SK-N-SH (cell line): ENCODE data around the gene FBXL7. TPM values are rescaled to one million over a fixed set of nuclear protein-coding genes. Genes with fewer than 3 reads are reported as not detected.

Source experiments
- CTCF ChIA-PET: fragments of 300-600, 350-600 bp; formaldehyde crosslinking; extraction: SDS; loops from one replicate; lab custom pipeline; 2021; lab: Yijun Ruan, JAX
- POLR2A ChIA-PET: fragments of 350-600 bp; sonication (Branson Sonifier 250); formaldehyde crosslinking; extraction: SDS; loops from one replicate; lab custom pipeline; 2020; ENCODE audit warnings: antibody characterized with exemption, inconsistent platforms; lab: Yijun Ruan, JAX
- DNase-seq: peaks from one replicate; pipeline ENCODE4 v3.0.0; 2012
- H2AFZ ChIP-seq: fragments of 200-600 bp; sonication (generic); 2 replicates; pipeline ENCODE4 v1.8.1; 2016; ENCODE audit warnings: antibody characterized with exemption, mild to moderate bottlenecking, low read depth
- H3F3A ChIP-seq: fragments of 200-600 bp; sonication (generic); replicated peaks from 2 replicates; pipeline ENCODE3; 2016; ENCODE audit warnings: antibody characterized with exemption, mild to moderate bottlenecking; ENCODE audit not compliant: insufficient read depth
- H3K27ac ChIP-seq, 2 experiments: fragments of 200-500 bp in 1 of 2; fragments of 200-600 bp in 1 of 2; sonication (Bioruptor generic) in 1 of 2; sonication (generic), shearing (Covaris generic) in 1 of 2; 2 replicates each; pipeline versions ENCODE4 v1.5.1 to v1.6.1; 2014 to 2016; ENCODE audit warnings: low read depth in 2 of 2, inconsistent platforms in 1 of 2, low read length in 1 of 2, mild to moderate bottlenecking in 1 of 2, mixed read lengths in 1 of 2
- H3K27me3 ChIP-seq: fragments of 200-600 bp; sonication (generic), shearing (Covaris generic); 2 replicates; pipeline ENCODE4 v1.6.1; 2016; ENCODE audit warnings: mixed run types; ENCODE audit not compliant: insufficient read depth
- H3K36me3 ChIP-seq, 2 experiments: fragments of 200-500 bp in 1 of 2; fragments of 200-600 bp in 1 of 2; sonication (Bioruptor generic) in 1 of 2; sonication (generic) in 1 of 2; replicated peaks in 1 of 2; 2 replicates each; pipeline versions ENCODE3 to v1.5.1; 2014 to 2016; ENCODE audit warnings: low read length in 1 of 2, mild to moderate bottlenecking in 1 of 2; ENCODE audit not compliant: insufficient read depth in 2 of 2, control insufficient read depth in 1 of 2
- H3K4me1 ChIP-seq, 2 experiments: fragments of 200-500 bp in 1 of 2; fragments of 200-600 bp in 1 of 2; sonication (Bioruptor generic) in 1 of 2; sonication (generic), shearing (Covaris generic) in 1 of 2; 2 replicates each; pipeline versions ENCODE4 v1.5.1 to v1.6.1; 2014 to 2016; ENCODE audit warnings: low read depth in 1 of 2, low read length in 1 of 2, mixed run types in 1 of 2; ENCODE audit not compliant: insufficient read depth in 2 of 2, control insufficient read depth in 1 of 2
- H3K4me2 ChIP-seq: fragments of 200-600 bp; sonication (generic), shearing (Covaris generic); 2 replicates; pipeline ENCODE4 v1.6.1; 2017; ENCODE audit warnings: mixed run types
- H3K4me3 ChIP-seq, 2 experiments: fragments of 200-500 bp in 1 of 2; fragments of 200-600 bp in 1 of 2; sonication (Bioruptor generic) in 1 of 2; sonication (generic), shearing (Covaris generic) in 1 of 2; 2 replicates each; pipeline versions ENCODE4 v1.5.1 to v1.8.1; 2014 to 2016; ENCODE audit warnings: low read depth in 2 of 2, inconsistent platforms in 1 of 2, low read length in 1 of 2, mild to moderate bottlenecking in 1 of 2, mixed read lengths in 1 of 2, moderate library complexity in 1 of 2
- H3K79me2 ChIP-seq: fragments of 200-600 bp; sonication (generic); 2 replicates; pipeline ENCODE4 v1.8.1; 2017; ENCODE audit warnings: mild to moderate bottlenecking; ENCODE audit not compliant: insufficient read depth
- H3K9ac ChIP-seq: fragments of 200-600 bp; sonication (generic); 2 replicates; pipeline ENCODE4 v1.6.1; 2017; ENCODE audit warnings: mixed run types
- H3K9me2 ChIP-seq: fragments of 200-600 bp; sonication (generic); 2 replicates; pipeline ENCODE4 v1.6.1; 2017; ENCODE audit warnings: mixed run types
- H3K9me3 ChIP-seq: fragments of 200-600 bp; sonication (generic); 2 replicates; pipeline ENCODE4 v1.6.1; 2017; ENCODE audit warnings: mixed run types, mild to moderate bottlenecking, moderate library complexity
- H4K20me1 ChIP-seq: fragments of 200-600 bp; sonication (generic); 2 replicates; pipeline ENCODE4 v1.6.1; 2017; ENCODE audit warnings: mild to moderate bottlenecking, mixed run types; ENCODE audit not compliant: insufficient read depth
- EP300 ChIP-seq, 2 experiments: IDR thresholded peaks; 2 replicates each; pipeline versions ENCODE4 v1.4.0 to v1.6.1; 2012; ENCODE audit warnings: borderline replicate concordance in 1 of 2, low read depth in 1 of 2, low read length in 1 of 2
- GABPA ChIP-seq: IDR thresholded peaks from 2 replicates; pipeline ENCODE4 v1.4.0; 2012; ENCODE audit warnings: low read depth, mild to moderate bottlenecking
- JUND ChIP-seq: IDR thresholded peaks from 2 replicates; pipeline ENCODE4 v1.4.0; 2012
- MXI1 ChIP-seq: IDR thresholded peaks from 2 replicates; pipeline ENCODE4 v1.6.1; 2012; ENCODE audit warnings: mild to moderate bottlenecking, low read depth, low read length, improper control_type of control experiment
- SIN3A ChIP-seq: IDR thresholded peaks from 2 replicates; pipeline ENCODE4 v1.6.1; 2012; ENCODE audit warnings: low read depth, mild to moderate bottlenecking, low read length, moderate library complexity, borderline replicate concordance
- SMC3 ChIP-seq: IDR thresholded peaks from 2 replicates; pipeline ENCODE4 v1.6.1; 2012; ENCODE audit warnings: low read depth, low read length, improper control_type of control experiment
- TAF1 ChIP-seq: IDR thresholded peaks from 2 replicates; pipeline ENCODE4 v1.6.1; 2012; ENCODE audit warnings: low read depth, mild to moderate bottlenecking, low read length, moderate library complexity, borderline replicate concordance
- TEAD4 ChIP-seq: IDR thresholded peaks from 2 replicates; pipeline ENCODE4 v1.4.0; 2012; ENCODE audit warnings: mild to moderate bottlenecking, borderline replicate concordance; ENCODE audit not compliant: insufficient read depth
- WGBS: methylation state at CpG from one replicate; pipeline ENCODE4 v1.1.6; 2017; ENCODE audit warnings: low lambda C conversion rate; 5-methylcytosine and 5-hydroxymethylcytosine counted together
- polyA plus RNA-seq, 3 experiments: library from polyadenylated mRNA; depleted of rRNA; stranded (reverse); fragments of >200 nt; gene quantifications; 2 replicates each; pipeline ENCODE4 v1.2.3, GENCODE V29; 2012
- TF ChIP-seq, protein P1 (sequence below): IDR thresholded peaks from 2 replicates; pipeline ENCODE4 v1.4.0; 2012; ENCODE audit warnings: low read depth, borderline replicate concordance
- TF ChIP-seq, protein P2 (sequence below): IDR thresholded peaks from 2 replicates; pipeline ENCODE4 v1.6.1; 2012; ENCODE audit warnings: mild to moderate bottlenecking, low read depth, low read length, moderate library complexity
- TF ChIP-seq, protein P3 (sequence below): IDR thresholded peaks from 2 replicates; pipeline ENCODE4 v1.4.0; 2012; ENCODE audit warnings: low read depth, borderline replicate concordance
- TF ChIP-seq, protein P4 (sequence below): fragments of 200-600 bp; sonication (generic); IDR thresholded peaks from 2 replicates; pipeline ENCODE4 v1.6.1; 2017; ENCODE audit warnings: antibody characterized with exemption, mild to moderate bottlenecking, moderate library complexity

The FBXL7 gene
- polyA plus RNA-seq, 1 of the 3 experiments (the other 2 are of a cell fraction), result 7.0 TPM

DNA sequence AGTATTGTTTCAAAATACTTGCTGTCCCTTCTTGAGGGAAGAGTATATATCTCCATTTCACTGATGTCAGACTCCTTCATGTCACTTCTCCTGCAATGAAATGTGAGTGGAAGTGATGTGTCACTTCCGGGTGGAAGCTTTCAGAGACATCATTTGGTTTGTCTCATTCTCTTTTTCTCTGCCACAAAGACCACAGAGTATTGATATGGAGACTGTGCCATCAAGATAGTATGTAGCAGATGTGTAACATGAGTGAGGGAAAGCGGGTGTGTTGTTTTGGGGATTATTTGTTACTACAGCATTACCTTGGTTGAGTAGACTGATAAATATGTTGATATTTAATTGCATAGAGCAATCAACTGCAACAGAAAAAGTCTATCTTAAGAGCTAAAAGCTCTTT is 169.8 kb downstream of the FBXL7 start:
- no peak for DNase-seq
- no peak overlapping the region for H3K4me2 ChIP-seq
- H4K20me1 ChIP-seq, result 0 out of 2 replicates have a peak, but pooled peaks cover 3% of the 10 kb centered on the region
- no peaks in the 10 kb centered on the region for H3K9me2 ChIP-seq
- H3K4me1 ChIP-seq, result peaks cover 0 to 3% of the 10 kb centered on the region in 2 experiments; a peak in 2 of 4 replicates
- H3K27me3 ChIP-seq, result no peaks in the 10 kb centered on the region
- no peaks in the 10 kb centered on the region for H3K9me3 ChIP-seq
- H3K9ac ChIP-seq, result no peak overlapping the region
- CTCF ChIA-PET, result interaction anchor here (1.1 kb wide), 1 partner anchor 14 kb away, joined by 3 read pairs; no protein-coding TSS in a partner anchor
- 86% methylated on average over 2 of the region's 2 CpGs for WGBS
- H3K4me3 ChIP-seq, result no peak overlapping the region
- no peaks in the 10 kb centered on the region for H3F3A ChIP-seq
- TF ChIP-seq JUND, result no peak
- TF ChIP-seq TAF1, result no peak
- no peak for TF ChIP-seq SMC3
- POLR2A ChIA-PET, result no interaction called here
- no peak overlapping the region for H2AFZ ChIP-seq
- H3K36me3 ChIP-seq, result no peaks in the 10 kb centered on the region
- peaks cover 34% of the 10 kb centered on the region for H3K79me2 ChIP-seq
- H3K27ac ChIP-seq, result no peak overlapping the region

DNA sequence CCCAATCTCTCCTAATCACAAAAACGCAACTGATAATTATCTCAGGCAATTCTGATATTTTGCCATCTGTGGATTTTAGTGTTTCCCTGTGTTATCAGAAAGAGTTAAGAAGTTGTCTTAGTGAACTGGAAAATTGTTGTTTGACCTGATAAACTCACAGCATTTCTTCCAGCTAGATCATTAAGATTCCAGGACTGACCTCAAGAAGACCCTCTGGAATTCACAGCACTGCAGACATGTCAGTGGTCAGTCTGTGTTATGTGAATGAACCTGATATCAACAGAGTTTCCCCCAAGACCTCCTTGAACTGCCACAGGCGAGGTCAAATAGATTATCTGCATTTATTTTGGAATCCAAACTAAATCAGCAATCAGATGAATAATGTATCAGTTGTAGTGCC is 174.7 kb downstream of the FBXL7 start:
- Histone ChIP-seq H3K4me2 (no peak overlapping the region), H4K20me1 (no peaks in the 10 kb centered on the region), H2AFZ (no peak overlapping the region), H3K9me3 (no peaks in the 10 kb centered on the region), H3F3A (no peaks in the 10 kb centered on the region), H3K9ac (no peak overlapping the region), H3K36me3 (no peaks in the 10 kb centered on the region), H3K27ac (no peak overlapping the region), H3K79me2 (peaks cover 9% of the 10 kb centered on the region; the same call in 1 of the 2 replicates), H3K4me1 (peaks cover 0 to 10% of the 10 kb centered on the region in 2 experiments; a peak in 2 of 4 replicates), H3K27me3 (no peaks in the 10 kb centered on the region), H3K4me3 (no peak overlapping the region), H3K9me2 (no peaks in the 10 kb centered on the region)
- CTCF ChIA-PET, result interaction anchor here (1.2 kb wide), 1 partner anchor 8 kb away, joined by 4 read pairs; no protein-coding TSS in a partner anchor
- no peak for DNase-seq
- no peak for TF ChIP-seq JUND
- TF ChIP-seq EP300 (IDR thresholded peaks at IDR 0.05; ENCODE audit: borderline replicate concordance in 1 of 2, low read depth in 1 of 2, low read length in 1 of 2), result 0 out of 4 replicates have a peak, but pooled peaks of 1 of the 2 experiments have one; percentile 23
- TF ChIP-seq, protein P1, sequence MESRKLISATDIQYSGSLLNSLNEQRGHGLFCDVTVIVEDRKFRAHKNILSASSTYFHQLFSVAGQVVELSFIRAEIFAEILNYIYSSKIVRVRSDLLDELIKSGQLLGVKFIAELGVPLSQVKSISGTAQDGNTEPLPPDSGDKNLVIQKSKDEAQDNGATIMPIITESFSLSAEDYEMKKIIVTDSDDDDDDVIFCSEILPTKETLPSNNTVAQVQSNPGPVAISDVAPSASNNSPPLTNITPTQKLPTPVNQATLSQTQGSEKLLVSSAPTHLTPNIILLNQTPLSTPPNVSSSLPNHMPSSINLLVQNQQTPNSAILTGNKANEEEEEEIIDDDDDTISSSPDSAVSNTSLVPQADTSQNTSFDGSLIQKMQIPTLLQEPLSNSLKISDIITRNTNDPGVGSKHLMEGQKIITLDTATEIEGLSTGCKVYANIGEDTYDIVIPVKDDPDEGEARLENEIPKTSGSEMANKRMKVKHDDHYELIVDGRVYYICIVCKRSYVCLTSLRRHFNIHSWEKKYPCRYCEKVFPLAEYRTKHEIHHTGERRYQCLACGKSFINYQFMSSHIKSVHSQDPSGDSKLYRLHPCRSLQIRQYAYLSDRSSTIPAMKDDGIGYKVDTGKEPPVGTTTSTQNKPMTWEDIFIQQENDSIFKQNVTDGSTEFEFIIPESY, result no peak
- TF ChIP-seq GABPA, result no peak
- WGBS, result 87% methylated on average over 2 of the region's 2 CpGs
- POLR2A ChIA-PET, result no interaction called here

DNA sequence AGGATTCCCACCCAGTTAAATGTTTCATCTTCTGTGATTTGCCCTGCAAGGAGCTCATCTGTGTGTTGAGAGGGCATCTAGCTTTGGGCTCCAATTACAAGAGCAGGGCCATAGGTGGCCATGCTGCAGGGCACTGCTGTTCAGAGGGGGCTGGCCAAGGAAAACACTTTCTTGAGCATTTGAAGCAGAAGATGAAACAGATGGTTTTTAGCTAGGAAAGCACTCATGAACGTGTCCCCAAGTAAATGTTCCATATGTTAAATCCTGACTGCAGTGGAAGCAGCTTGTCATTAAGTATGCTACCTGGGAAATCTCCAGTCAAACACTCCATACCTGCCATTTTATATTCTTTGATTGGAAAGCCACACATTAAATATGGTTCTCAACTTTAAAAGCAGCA is 176.6 kb downstream of the FBXL7 start:
- H3K36me3 ChIP-seq, result no peaks in the 10 kb centered on the region
- no peaks in the 10 kb centered on the region for H3K9me3 ChIP-seq
- no peaks in the 10 kb centered on the region for H4K20me1 ChIP-seq
- H3K27me3 ChIP-seq, result no peaks in the 10 kb centered on the region
- H3K4me2 ChIP-seq, result no peak overlapping the region
- no peak overlapping the region for H3K9ac ChIP-seq
- H3K4me3 ChIP-seq, result no peak overlapping the region
- peaks cover 7% of the 10 kb centered on the region; the same call in 1 of the 2 replicates for H3K79me2 ChIP-seq
- 71% methylated on average over 1 of the region's 1 CpG for WGBS
- CTCF ChIA-PET, result interaction anchor here (1.3 kb wide), 1 partner anchor 10 kb away, joined by 5 read pairs; no protein-coding TSS in a partner anchor
- no peak for DNase-seq
- no peak overlapping the region for H2AFZ ChIP-seq
- POLR2A ChIA-PET, result no interaction called here
- H3K4me1 ChIP-seq, result peaks cover 0 to 10% of the 10 kb centered on the region in 2 experiments; a peak in 2 of 4 replicates
- no peak overlapping the region for H3K27ac ChIP-seq
- no peaks in the 10 kb centered on the region for H3K9me2 ChIP-seq
- H3F3A ChIP-seq, result no peaks in the 10 kb centered on the region
- TF ChIP-seq SIN3A (no peak), TEAD4 (no peak), MXI1 (no peak), GABPA (no peak)
- TF ChIP-seq, protein P2, sequence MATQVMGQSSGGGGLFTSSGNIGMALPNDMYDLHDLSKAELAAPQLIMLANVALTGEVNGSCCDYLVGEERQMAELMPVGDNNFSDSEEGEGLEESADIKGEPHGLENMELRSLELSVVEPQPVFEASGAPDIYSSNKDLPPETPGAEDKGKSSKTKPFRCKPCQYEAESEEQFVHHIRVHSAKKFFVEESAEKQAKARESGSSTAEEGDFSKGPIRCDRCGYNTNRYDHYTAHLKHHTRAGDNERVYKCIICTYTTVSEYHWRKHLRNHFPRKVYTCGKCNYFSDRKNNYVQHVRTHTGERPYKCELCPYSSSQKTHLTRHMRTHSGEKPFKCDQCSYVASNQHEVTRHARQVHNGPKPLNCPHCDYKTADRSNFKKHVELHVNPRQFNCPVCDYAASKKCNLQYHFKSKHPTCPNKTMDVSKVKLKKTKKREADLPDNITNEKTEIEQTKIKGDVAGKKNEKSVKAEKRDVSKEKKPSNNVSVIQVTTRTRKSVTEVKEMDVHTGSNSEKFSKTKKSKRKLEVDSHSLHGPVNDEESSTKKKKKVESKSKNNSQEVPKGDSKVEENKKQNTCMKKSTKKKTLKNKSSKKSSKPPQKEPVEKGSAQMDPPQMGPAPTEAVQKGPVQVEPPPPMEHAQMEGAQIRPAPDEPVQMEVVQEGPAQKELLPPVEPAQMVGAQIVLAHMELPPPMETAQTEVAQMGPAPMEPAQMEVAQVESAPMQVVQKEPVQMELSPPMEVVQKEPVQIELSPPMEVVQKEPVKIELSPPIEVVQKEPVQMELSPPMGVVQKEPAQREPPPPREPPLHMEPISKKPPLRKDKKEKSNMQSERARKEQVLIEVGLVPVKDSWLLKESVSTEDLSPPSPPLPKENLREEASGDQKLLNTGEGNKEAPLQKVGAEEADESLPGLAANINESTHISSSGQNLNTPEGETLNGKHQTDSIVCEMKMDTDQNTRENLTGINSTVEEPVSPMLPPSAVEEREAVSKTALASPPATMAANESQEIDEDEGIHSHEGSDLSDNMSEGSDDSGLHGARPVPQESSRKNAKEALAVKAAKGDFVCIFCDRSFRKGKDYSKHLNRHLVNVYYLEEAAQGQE, result no peak
- TF ChIP-seq, protein P3, sequence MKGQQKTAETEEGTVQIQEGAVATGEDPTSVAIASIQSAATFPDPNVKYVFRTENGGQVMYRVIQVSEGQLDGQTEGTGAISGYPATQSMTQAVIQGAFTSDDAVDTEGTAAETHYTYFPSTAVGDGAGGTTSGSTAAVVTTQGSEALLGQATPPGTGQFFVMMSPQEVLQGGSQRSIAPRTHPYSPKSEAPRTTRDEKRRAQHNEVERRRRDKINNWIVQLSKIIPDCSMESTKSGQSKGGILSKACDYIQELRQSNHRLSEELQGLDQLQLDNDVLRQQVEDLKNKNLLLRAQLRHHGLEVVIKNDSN, result no peak
- TF ChIP-seq, protein P4, sequence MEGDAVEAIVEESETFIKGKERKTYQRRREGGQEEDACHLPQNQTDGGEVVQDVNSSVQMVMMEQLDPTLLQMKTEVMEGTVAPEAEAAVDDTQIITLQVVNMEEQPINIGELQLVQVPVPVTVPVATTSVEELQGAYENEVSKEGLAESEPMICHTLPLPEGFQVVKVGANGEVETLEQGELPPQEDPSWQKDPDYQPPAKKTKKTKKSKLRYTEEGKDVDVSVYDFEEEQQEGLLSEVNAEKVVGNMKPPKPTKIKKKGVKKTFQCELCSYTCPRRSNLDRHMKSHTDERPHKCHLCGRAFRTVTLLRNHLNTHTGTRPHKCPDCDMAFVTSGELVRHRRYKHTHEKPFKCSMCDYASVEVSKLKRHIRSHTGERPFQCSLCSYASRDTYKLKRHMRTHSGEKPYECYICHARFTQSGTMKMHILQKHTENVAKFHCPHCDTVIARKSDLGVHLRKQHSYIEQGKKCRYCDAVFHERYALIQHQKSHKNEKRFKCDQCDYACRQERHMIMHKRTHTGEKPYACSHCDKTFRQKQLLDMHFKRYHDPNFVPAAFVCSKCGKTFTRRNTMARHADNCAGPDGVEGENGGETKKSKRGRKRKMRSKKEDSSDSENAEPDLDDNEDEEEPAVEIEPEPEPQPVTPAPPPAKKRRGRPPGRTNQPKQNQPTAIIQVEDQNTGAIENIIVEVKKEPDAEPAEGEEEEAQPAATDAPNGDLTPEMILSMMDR, result no peak
